Heart right ventricle (tissue), 16 donors: ENCODE results near the gene DENND2A. TPM values are rescaled to one million over a fixed set of nuclear protein-coding genes. Genes with fewer than 3 reads are reported as not detected.
"Not testable (repeated sequence)": the region's sequence is repeated elsewhere in the genome, so short reads cannot be mapped to it uniquely, and the experiment has no call there.

ENCODE experiments used
- ATAC-seq, 8 donors: fragments of 200-7000 bp; cut with Tn5 transposase; one replicate each; pipeline ENCODE4 v1.9.1; 2020; ENCODE audit warnings: mild to moderate bottlenecking in 8 of 8, moderate library complexity in 8 of 8, moderate number of reproducible peaks in 1 of 8
- DNase-seq, 2 donors: peaks; one replicate each; pipeline ENCODE4 v3.0.0-alpha.2; 2020
- H3K27ac ChIP-seq, 10 donors: fragments of 200-600 bp; sonication (generic) in 2 of 10; one replicate each; pipeline versions ENCODE4 v1.5.0 to v1.8.0; 2020 to 2022; ENCODE audit warnings: mild to moderate bottlenecking in 3 of 10
- H3K27me3 ChIP-seq, 7 donors: fragments of 200-600 bp; one replicate each; pipeline ENCODE4 v1.8.0; 2021 to 2022; ENCODE audit warnings: mild to moderate bottlenecking in 2 of 7
- H3K36me3 ChIP-seq, 9 donors: fragments of 200-600 bp; sonication (generic) in 1 of 9; one replicate each; pipeline versions ENCODE4 v1.5.0 to v1.8.0; 2020 to 2022; ENCODE audit warnings: mild to moderate bottlenecking in 2 of 9
- H3K4me1 ChIP-seq, 9 donors: fragments of 200-600 bp; sonication (generic) in 1 of 9; one replicate each; pipeline versions ENCODE4 v1.5.0 to v1.8.0; 2020 to 2022; ENCODE audit warnings: mild to moderate bottlenecking in 4 of 9
- H3K4me3 ChIP-seq, 10 donors: fragments of 200-600 bp; sonication (generic) in 2 of 10; one replicate each; pipeline versions ENCODE4 v1.5.0 to v1.8.0; 2020 to 2022; ENCODE audit warnings: mild to moderate bottlenecking in 7 of 10, moderate library complexity in 2 of 10
- H3K9me3 ChIP-seq, 11 donors: fragments of 200-600 bp in 10 of 11; sonication (generic) in 2 of 11; one replicate each; pipeline versions ENCODE4 v1.5.0 to v1.8.0; 2013 to 2022; ENCODE audit warnings: mild to moderate bottlenecking in 2 of 11, control low read depth in 1 of 11, moderate library complexity in 1 of 11
- CTCF ChIP-seq, 9 donors: fragments of 200-600 bp; sonication (generic) in 2 of 9; IDR thresholded peaks; one replicate each; pipeline versions ENCODE4 v1.5.0 to v1.8.0; 2021 to 2022; ENCODE audit warnings: antibody characterized with exemption in 9 of 9, mild to moderate bottlenecking in 5 of 9, moderate library complexity in 1 of 9
- WGBS, 2 donors: extraction: QIAGEN DNeasy Blood & Tissue Kit; methylation state at CpG; one replicate each; pipeline ENCODE4 v1.1.7; 2013; ENCODE audit warnings: inconsistent platforms in 1 of 2; 5-methylcytosine and 5-hydroxymethylcytosine counted together
- intact Hi-C, 10 donors: fragments of 100-400 bp; cut with DNase I; formaldehyde crosslinking; loops; one replicate each; pipeline versions ENCODE4 v1.11.1 to v1.14.2; 2022
- polyA plus RNA-seq, 2 donors: library from polyadenylated mRNA; stranded (reverse); fragments of 200-250 nt; gene quantifications; one replicate each; pipeline ENCODE4 v1.2.3, GENCODE V29; 2013
- total RNA-seq, 10 donors: library from RNA; stranded (reverse); fragmentation: NEBNext Ultra II Directional in 3 of 10; extraction: Animal tissue kit (Norgen Biotek cat#: 25700) in 3 of 10; gene quantifications; one replicate each; pipeline versions ENCODE4 v1.2.1 to v1.2.4, GENCODE V29; 2021 to 2023
- donor health status: Arrhythmogenic right ventricular cardiomyopathy.
- donor health status: ischemic (EF 13 %, LVEDD 7.1; RV severe dilation, severe dysfunction).
- donor health status: healthy with polysubstance abuse.
- donor health status: DM: no; HTN: yes; CAD: no.
- donor health status: DM: no; HTN: no; CAD: no.
- donor health status: ischemic (EF 25% LVEDD 6.9; RV normal size, moderate dysfunction).
- donor health status: ischemic (EF 25% LVEDD 5.7; RV mildly dilated, moderate dysfunction).
- donor health status: healthy.
- donor health status: DM: yes; HTN: yes; CAD: no.
- donor health status: Ischemic cardiomyopathy.
- donor health status: ischemic (EF 35%, LVEDD 5.7; RV mildly dilated, moderate dysfunction).
- donor health status: nonischemic (EF 11% LVEDD 7.7; RV severe dilation, severe dysfunction).
- donor health status: DM: yes; HTN: yes; CAD: no.
- donor health status: PGD.
- donor health status: ischemic (EF 29% LVEDD 5.4; RV normal size, mild dysfunction).
- donor health status: nonischemic (EF 23%, LVEDD 6.1; RV moderate dilation, normal function).

The DENND2A gene
- total and polyA plus RNA-seq, 12 donors: 3.8 to 16.9 (median 9.8) TPM

DNA sequence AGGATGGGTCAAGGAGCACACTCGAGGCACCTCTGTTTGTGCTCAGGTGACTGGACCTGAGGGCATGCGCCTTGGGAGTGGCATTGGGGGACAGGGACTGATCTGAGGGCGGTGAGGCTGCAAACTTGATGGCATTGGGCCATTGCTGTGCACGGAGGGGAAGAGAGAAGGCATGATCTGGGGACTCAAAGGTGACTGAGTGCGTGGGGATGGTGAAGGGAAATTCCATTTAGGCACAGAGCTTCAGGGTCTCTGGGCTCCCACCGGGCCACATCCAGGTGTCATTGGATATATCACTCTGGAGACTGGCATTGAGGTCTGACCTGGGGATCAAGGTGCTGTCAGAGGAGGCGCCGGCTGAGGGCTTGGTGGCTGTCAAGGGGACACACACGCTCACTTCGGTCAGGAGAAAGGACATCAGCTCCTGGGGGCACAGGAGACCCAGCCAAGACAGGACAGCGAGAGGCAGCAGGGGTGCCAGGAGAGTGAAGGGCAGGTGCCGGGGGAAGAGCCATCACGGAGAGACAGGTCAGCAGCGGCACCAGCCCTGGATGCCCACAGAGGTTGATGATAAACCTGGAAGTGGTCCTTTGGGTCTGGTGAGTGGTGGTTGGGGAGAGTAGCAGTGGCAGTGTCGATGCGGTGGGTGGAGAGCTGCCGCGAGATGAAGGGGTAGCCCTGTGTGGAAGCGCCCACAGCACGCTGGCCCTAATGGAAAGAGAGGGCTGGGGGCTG, 37.6 kb upstream of the DENND2A start:
- no peaks in the 10 kb centered on the region for H3K27me3 ChIP-seq
- TF ChIP-seq CTCF (IDR thresholded peaks at IDR 0.05): no peak
- ATAC-seq (no peak), DNase-seq (no peak)
- 94 to 96% methylated on average over 20 of the region's 20 CpGs for WGBS, 2 donors
- H3K4me1 ChIP-seq: peaks cover 0 to 29% (median 24%) of the 10 kb centered on the region in 9 donors
- H3K36me3 ChIP-seq: peaks cover 0 to 59% (median 3%) of the 10 kb centered on the region in 9 donors
- intact Hi-C loops: loop anchor here in 4 of 10 donors (10.0 kb wide), 1 partner anchor 337 kb away; the partner anchor contains the start of gene MRPS33 (in 4 of the 4)
- H3K9me3 ChIP-seq: no peaks in the 10 kb centered on the region
- H3K27ac ChIP-seq: no peak overlapping the region
- no peak overlapping the region for H3K4me3 ChIP-seq

- DNase-seq (no peak), ATAC-seq (no peak)
- Histone ChIP-seq H3K9me3 (no peaks in the 10 kb centered on the region), H3K4me3 (no peak overlapping the region), H3K27ac (no peak overlapping the region), H3K4me1 (peaks cover 0 to 32% (median 26%) of the 10 kb centered on the region in 9 donors), H3K27me3 (no peaks in the 10 kb centered on the region), H3K36me3 (peaks cover 0 to 51% (median 3%) of the 10 kb centered on the region in 9 donors)
- no peak for TF ChIP-seq CTCF (IDR thresholded peaks at IDR 0.05)
- WGBS, 2 donors: 91 to 92% methylated on average over 3 of the region's 3 CpGs
- intact Hi-C loops: loop anchor here in 4 of 10 donors (10.0 kb wide), 1 partner anchor 337 kb away; the partner anchor contains the start of gene MRPS33 (in 4 of the 4)
Measured at GRCh38 chr7:140677496-140677895, 36.9 kb upstream of the DENND2A start.

DNA sequence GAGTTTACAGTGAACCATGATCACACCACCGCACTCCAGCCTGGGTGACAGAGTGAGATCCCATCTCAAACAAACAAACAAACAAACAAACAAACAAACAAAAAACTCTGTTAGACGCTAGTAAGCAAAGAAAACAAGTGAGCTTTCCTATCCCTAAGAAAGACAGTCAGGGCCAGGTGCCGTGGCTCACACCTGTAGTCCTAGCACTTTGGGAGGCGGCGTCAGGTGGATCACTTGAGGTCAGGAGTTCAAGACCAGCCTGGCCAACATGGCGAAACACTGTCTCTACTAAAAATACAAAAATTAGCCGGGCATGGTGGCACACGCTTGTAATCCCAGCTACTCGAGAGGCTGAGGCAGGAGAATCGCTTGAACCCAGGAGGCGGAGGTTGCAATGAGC, 36.3 kb upstream of the DENND2A start:
- not testable (repeated sequence) for H3K27me3 ChIP-seq, DNase-seq, H3K4me3 ChIP-seq, H3K9me3 ChIP-seq, ATAC-seq, H3K27ac ChIP-seq
- H3K4me1 ChIP-seq: peaks cover 0 to 35% (median 31%) of the 10 kb centered on the region in 9 donors
- peaks cover 0 to 46% (median 3%) of the 10 kb centered on the region in 9 donors for H3K36me3 ChIP-seq
- WGBS, 2 donors: 95 to 97% methylated on average over 11 of the region's 11 CpGs
- intact Hi-C loops: loop anchor here in 4 of 10 donors (10.0 kb wide), 1 partner anchor 338 kb away; the partner anchor contains the start of gene MRPS33 (in 4 of the 4)

DNA sequence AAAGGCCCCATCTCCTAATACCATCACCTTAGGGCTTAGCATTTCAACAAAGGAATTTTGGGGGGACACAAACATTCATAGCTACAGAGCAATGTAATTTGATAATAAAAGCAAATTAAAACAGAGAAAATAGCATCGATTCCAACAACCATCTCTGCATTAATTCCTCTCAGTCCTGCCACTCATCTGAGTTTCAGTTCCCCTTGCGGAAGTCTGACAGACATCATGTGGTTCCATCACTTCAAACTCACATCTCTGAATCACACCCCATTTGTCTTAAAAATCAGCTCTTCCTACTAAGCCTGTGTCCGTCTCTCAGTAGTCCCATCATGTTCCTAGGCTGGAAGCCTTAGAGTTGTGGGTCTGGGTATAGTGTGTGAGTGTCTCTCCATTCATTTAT, 35.7 kb upstream of the DENND2A start:
- H3K27ac ChIP-seq: no peak overlapping the region
- ATAC-seq (no peak), DNase-seq (no peak)
- H3K4me1 ChIP-seq: peaks cover 0 to 35% (median 33%) of the 10 kb centered on the region in 9 donors
- intact Hi-C loops: loop anchor here in 4 of 10 donors (10.0 kb wide), 1 partner anchor 338 kb away; the partner anchor contains the start of gene MRPS33 (in 4 of the 4)
- TF ChIP-seq CTCF (IDR thresholded peaks at IDR 0.05): no peak
- H3K27me3 ChIP-seq: no peaks in the 10 kb centered on the region
- H3K36me3 ChIP-seq: peaks cover 0 to 39% (median 1%) of the 10 kb centered on the region in 9 donors
- 89 to 92% methylated on average over 3 of the region's 3 CpGs for WGBS, 2 donors
- no peak overlapping the region for H3K4me3 ChIP-seq
- H3K9me3 ChIP-seq: no peaks in the 10 kb centered on the region
